Measurements from ENCODE around the gene BOLA3.

BOLA3 gene

DNA sequence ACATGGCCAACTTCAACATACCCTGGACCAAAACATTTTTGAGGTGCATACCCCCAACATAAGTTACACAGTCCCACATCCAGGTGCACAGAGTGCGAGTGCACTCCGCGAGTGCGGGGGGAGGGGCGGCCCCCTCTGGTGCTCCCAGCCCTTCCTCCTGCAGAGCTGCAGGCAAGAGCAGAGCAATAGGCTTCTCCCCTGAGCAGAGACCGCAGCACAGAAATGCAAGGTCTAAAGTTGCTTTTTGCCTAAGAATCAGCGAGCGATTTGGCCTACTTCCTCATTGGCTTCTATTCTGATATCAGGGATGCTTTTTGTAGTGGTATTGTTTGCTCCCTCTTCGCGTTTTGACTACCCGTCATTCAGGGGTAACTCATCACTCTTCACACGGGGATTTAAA is 40.6 kb downstream of the BOLA3 start:
- H3K4me1 ChIP-seq (ENCODE audit: control insufficient read depth in 5 of 5, insufficient read depth in 5 of 5, low read length in 5 of 5): no peaks in the 10 kb centered on the region
- H3K36me3 ChIP-seq (ENCODE audit: control insufficient read depth in 5 of 5, insufficient read depth in 5 of 5, low read length in 5 of 5): peaks cover 0 to 14% (median under 1%) of the 10 kb centered on the region in 5 donors
- no peak overlapping the region for H3K27ac ChIP-seq (ENCODE audit: low read depth, low read length)
- H3K27me3 ChIP-seq (ENCODE audit: control insufficient read depth in 5 of 5, insufficient read depth in 4 of 5, low read length in 5 of 5): peaks cover 0 to 6% (median 0%) of the 10 kb centered on the region in 5 donors
- no peak overlapping the region for H3K4me3 ChIP-seq (ENCODE audit: low read depth in 1 of 5, low read length in 5 of 5)
- no peaks in the 10 kb centered on the region for H3K9me3 ChIP-seq (ENCODE audit: control insufficient read depth in 5 of 5, low read length in 5 of 5)
- H3K9ac ChIP-seq (ENCODE audit: low read length in 5 of 5): no peak overlapping the region

DNA sequence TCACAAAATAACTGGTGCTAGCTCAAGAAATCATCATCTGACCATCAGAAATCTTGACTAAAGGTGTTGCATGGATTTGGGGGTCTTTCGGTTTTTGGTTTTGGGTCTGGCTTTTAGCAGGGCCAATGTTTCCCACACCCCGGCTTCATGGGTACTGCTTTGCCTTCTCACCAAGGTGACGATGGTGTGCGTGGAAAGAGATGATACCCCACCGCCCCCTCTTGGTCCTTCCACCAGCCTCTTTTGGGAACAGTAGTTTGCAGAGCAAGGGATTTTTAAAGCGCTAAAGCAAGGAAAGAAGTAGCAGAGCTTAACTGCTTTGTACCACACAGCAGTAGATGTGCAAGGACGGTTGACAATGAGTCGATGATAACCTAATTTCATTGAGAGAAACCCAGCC is 42.3 kb downstream of the BOLA3 start:
- peaks cover 0 to 31% (median 16%) of the 10 kb centered on the region in 5 donors for H3K36me3 ChIP-seq (ENCODE audit: control insufficient read depth in 5 of 5, insufficient read depth in 5 of 5, low read length in 5 of 5)
- no peaks in the 10 kb centered on the region for H3K9me3 ChIP-seq (ENCODE audit: control insufficient read depth in 5 of 5, low read length in 5 of 5)
- H3K4me1 ChIP-seq (ENCODE audit: control insufficient read depth in 5 of 5, insufficient read depth in 5 of 5, low read length in 5 of 5): no peaks in the 10 kb centered on the region
- no peak overlapping the region for H3K9ac ChIP-seq (ENCODE audit: low read length in 5 of 5)
- H3K27me3 ChIP-seq (ENCODE audit: control insufficient read depth in 5 of 5, insufficient read depth in 4 of 5, low read length in 5 of 5): peaks cover 0 to 3% (median 0%) of the 10 kb centered on the region in 5 donors
- no peak overlapping the region for H3K4me3 ChIP-seq (ENCODE audit: low read depth in 1 of 5, low read length in 5 of 5)
- H3K27ac ChIP-seq (ENCODE audit: low read depth, low read length): no peak overlapping the region

DNA sequence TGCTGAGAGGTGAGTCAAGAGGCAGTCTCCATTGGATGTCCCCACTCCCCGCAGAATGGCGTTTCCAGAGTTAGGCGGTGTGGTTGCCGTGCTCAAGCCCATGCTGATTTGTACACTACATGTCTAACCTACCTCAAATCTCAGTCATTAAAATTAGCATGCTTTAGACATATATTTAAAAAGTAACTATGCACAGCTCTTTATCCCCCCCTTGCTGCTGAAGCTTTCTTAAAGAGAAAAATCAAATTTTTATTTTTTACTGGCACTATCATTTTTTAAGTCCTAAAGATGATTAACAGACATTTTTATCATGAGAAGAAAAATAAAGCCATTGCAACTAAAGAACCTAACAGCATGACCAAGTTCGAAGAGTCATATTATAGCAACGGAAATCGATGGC is 42.9 kb downstream of the BOLA3 start:
- H3K9ac ChIP-seq (ENCODE audit: low read length in 5 of 5): no peak overlapping the region
- peaks cover 0 to 37% (median 21%) of the 10 kb centered on the region in 5 donors for H3K36me3 ChIP-seq (ENCODE audit: control insufficient read depth in 5 of 5, insufficient read depth in 5 of 5, low read length in 5 of 5)
- H3K4me3 ChIP-seq (ENCODE audit: low read depth in 1 of 5, low read length in 5 of 5): no peak overlapping the region
- no peak overlapping the region for H3K27ac ChIP-seq (ENCODE audit: low read depth, low read length)
- H3K9me3 ChIP-seq (ENCODE audit: control insufficient read depth in 5 of 5, low read length in 5 of 5): no peaks in the 10 kb centered on the region
- H3K27me3 ChIP-seq (ENCODE audit: control insufficient read depth in 5 of 5, insufficient read depth in 4 of 5, low read length in 5 of 5): peaks cover 0 to 3% (median 0%) of the 10 kb centered on the region in 5 donors
- H3K4me1 ChIP-seq (ENCODE audit: control insufficient read depth in 5 of 5, insufficient read depth in 5 of 5, low read length in 5 of 5): no peaks in the 10 kb centered on the region

DNA sequence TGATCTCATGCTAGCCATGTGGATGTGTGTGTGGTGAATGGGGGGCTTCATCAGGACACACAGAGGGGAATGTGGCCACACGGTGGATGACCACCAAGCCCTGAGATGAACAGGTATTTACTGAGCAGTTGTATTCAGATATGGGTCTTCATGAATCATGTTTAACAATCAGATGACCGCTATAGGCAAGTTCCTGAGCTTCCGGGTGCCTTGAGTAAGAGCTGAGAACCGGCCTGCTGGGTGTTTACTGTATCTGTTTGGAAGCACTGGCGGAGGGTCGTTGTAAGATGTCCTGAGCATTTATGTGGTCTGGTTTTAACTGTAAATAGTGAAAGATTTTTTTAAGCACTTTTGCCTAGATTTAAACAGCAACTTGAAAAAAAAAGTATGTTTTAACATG is 43.9 kb downstream of the BOLA3 start:
- H3K9me3 ChIP-seq (ENCODE audit: control insufficient read depth in 5 of 5, low read length in 5 of 5): no peaks in the 10 kb centered on the region
- peaks cover 0 to 3% (median 0%) of the 10 kb centered on the region in 5 donors for H3K27me3 ChIP-seq (ENCODE audit: control insufficient read depth in 5 of 5, insufficient read depth in 4 of 5, low read length in 5 of 5)
- no peak overlapping the region for H3K4me3 ChIP-seq (ENCODE audit: low read depth in 1 of 5, low read length in 5 of 5)
- no peaks in the 10 kb centered on the region for H3K4me1 ChIP-seq (ENCODE audit: control insufficient read depth in 5 of 5, insufficient read depth in 5 of 5, low read length in 5 of 5)
- no peak overlapping the region for H3K9ac ChIP-seq (ENCODE audit: low read length in 5 of 5)
- H3K27ac ChIP-seq (ENCODE audit: low read depth, low read length): no peak overlapping the region
- H3K36me3 ChIP-seq (ENCODE audit: control insufficient read depth in 5 of 5, insufficient read depth in 5 of 5, low read length in 5 of 5): peaks cover 0 to 47% (median 32%) of the 10 kb centered on the region in 5 donors

DNA sequence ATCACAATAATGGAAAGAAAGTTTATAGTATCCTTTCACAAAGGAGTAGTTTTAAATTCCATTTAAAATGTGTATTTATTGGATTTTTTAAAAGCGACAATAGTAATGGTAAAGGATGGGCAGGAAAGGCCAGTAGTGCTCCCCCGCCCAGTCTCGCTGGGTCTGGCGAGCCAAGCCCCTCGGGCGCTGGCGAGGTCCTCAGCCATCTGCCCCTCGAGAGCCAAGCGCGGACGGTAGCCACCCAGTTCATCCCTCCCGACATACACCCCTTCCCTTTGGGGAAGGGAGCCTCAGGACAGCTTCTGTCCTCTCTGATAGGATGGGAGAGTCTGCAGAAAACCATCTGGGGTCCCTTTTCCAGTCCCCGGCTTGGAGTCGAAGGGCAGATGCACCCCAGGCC is 45.2 kb downstream of the BOLA3 start:
- H3K9ac ChIP-seq (ENCODE audit: low read length in 5 of 5): no peak overlapping the region
- peaks cover 0 to 3% (median 0%) of the 10 kb centered on the region in 5 donors for H3K27me3 ChIP-seq (ENCODE audit: control insufficient read depth in 5 of 5, insufficient read depth in 4 of 5, low read length in 5 of 5)
- no peak overlapping the region for H3K4me3 ChIP-seq (ENCODE audit: low read depth in 1 of 5, low read length in 5 of 5)
- H3K27ac ChIP-seq (ENCODE audit: low read depth, low read length): no peak overlapping the region
- peaks cover 0 to 49% (median 33%) of the 10 kb centered on the region in 5 donors for H3K36me3 ChIP-seq (ENCODE audit: control insufficient read depth in 5 of 5, insufficient read depth in 5 of 5, low read length in 5 of 5)
- H3K9me3 ChIP-seq (ENCODE audit: control insufficient read depth in 5 of 5, low read length in 5 of 5): no peaks in the 10 kb centered on the region
- H3K4me1 ChIP-seq (ENCODE audit: control insufficient read depth in 5 of 5, insufficient read depth in 5 of 5, low read length in 5 of 5): no peaks in the 10 kb centered on the region

DNA sequence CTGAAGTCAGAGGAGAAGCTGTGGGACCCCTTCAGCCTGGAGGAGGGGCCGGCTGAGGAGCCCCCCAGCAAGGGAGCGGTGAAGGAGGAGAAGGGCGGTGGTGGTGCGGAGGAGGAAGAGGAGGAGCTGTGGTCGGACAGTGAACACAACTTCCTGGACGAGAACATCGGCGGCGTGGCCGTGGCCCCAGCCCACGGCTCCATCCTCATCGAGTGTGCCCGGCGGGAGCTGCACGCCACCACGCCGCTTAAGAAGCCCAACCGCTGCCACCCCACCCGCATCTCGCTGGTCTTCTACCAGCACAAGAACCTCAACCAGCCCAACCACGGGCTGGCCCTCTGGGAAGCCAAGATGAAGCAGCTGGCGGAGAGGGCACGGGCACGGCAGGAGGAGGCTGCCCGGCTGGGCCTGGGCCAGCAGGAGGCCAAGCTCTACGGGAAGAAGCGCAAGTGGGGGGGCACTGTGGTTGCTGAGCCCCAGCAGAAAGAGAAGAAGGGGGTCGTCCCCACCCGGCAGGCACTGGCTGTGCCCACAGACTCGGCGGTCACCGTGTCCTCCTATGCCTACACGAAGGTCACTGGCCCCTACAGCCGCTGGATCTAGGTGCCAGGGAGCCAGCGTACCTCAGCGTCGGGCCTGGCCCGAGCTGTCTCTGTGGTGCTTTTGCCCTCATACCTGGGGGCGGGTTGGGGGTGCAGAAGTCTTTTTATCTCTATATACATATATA is 46.0 kb downstream of the BOLA3 start:
- no peaks in the 10 kb centered on the region for H3K27me3 ChIP-seq (ENCODE audit: control insufficient read depth in 5 of 5, insufficient read depth in 4 of 5, low read length in 5 of 5)
- no peak overlapping the region for H3K4me3 ChIP-seq (ENCODE audit: low read depth in 1 of 5, low read length in 5 of 5)
- H3K9ac ChIP-seq (ENCODE audit: low read length in 5 of 5): no peak overlapping the region
- no peak overlapping the region for H3K27ac ChIP-seq (ENCODE audit: low read depth, low read length)
- no peaks in the 10 kb centered on the region for H3K9me3 ChIP-seq (ENCODE audit: control insufficient read depth in 5 of 5, low read length in 5 of 5)
- H3K4me1 ChIP-seq (ENCODE audit: control insufficient read depth in 5 of 5, insufficient read depth in 5 of 5, low read length in 5 of 5): no peaks in the 10 kb centered on the region
- peaks cover 0 to 49% (median 33%) of the 10 kb centered on the region in 5 donors for H3K36me3 ChIP-seq (ENCODE audit: control insufficient read depth in 5 of 5, insufficient read depth in 5 of 5, low read length in 5 of 5)

DNA sequence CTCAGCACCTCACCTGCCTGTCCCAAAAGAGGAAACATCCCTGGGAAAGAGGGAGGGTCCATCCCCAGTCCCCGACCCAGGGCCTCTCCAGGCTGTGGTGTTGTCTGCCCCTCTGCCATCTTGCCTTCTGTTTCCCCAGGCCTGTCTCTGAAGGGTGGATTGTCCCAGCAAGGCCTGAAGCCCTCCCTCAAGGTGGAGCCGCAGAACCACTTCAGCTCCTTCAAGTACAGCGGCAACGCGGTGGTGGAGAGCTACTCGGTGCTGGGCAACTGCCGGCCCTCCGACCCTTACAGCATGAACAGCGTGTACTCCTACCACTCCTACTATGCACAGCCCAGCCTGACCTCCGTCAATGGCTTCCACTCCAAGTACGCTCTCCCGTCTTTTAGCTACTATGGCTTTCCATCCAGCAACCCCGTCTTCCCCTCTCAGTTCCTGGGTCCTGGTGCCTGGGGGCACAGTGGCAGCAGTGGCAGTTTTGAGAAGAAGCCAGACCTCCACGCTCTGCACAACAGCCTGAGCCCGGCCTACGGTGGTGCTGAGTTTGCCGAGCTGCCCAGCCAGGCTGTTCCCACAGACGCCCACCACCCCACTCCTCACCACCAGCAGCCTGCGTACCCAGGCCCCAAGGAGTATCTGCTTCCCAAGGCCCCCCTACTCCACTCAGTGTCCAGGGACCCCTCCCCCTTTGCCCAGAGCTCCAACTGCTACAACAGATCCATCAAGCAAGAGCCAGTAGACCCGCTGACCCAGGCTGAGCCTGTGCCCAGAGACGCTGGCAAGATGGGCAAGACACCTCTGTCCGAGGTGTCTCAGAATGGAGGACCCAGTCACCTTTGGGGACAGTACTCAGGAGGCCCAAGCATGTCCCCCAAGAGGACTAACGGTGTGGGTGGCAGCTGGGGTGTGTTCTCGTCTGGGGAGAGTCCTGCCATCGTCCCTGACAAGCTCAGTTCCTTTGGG is 47.2 kb downstream of the BOLA3 start:
- H3K27me3 ChIP-seq (ENCODE audit: control insufficient read depth in 5 of 5, insufficient read depth in 4 of 5, low read length in 5 of 5): no peaks in the 10 kb centered on the region
- no peak overlapping the region for H3K27ac ChIP-seq (ENCODE audit: low read depth, low read length)
- H3K4me1 ChIP-seq (ENCODE audit: control insufficient read depth in 5 of 5, insufficient read depth in 5 of 5, low read length in 5 of 5): no peaks in the 10 kb centered on the region
- H3K9ac ChIP-seq (ENCODE audit: low read length in 5 of 5): no peak overlapping the region
- H3K36me3 ChIP-seq (ENCODE audit: control insufficient read depth in 5 of 5, insufficient read depth in 5 of 5, low read length in 5 of 5): peaks cover 2 to 56% (median 36%) of the 10 kb centered on the region in 5 donors
- no peaks in the 10 kb centered on the region for H3K9me3 ChIP-seq (ENCODE audit: control insufficient read depth in 5 of 5, low read length in 5 of 5)
- H3K4me3 ChIP-seq (ENCODE audit: low read depth in 1 of 5, low read length in 5 of 5): no peak overlapping the region

DNA sequence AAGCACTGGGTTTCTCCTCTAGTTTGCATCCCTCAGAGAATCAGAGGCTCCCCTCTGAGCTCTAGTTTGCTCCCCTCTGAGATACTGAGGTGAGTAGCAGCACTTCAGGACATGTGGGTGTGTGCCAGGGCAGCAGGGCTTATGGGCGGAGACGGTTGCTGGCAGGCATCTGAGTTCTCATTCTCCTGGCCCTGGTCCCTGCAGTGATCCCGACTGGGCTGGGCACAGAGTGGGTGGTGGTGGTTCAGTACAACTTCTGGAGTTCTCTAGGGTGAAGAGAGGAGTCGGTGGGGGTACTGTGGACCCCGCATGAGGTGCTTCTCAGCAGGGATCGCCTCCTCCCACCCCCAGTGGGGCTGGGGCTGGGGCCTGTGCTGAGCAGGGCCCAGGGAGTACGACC is 47.9 kb downstream of the BOLA3 start:
- Histone ChIP-seq H3K4me3 (ENCODE audit: low read depth in 1 of 5, low read length in 5 of 5) (no peak overlapping the region), H3K27me3 (ENCODE audit: control insufficient read depth in 5 of 5, insufficient read depth in 4 of 5, low read length in 5 of 5) (no peaks in the 10 kb centered on the region), H3K9me3 (ENCODE audit: control insufficient read depth in 5 of 5, low read length in 5 of 5) (no peaks in the 10 kb centered on the region), H3K4me1 (ENCODE audit: control insufficient read depth in 5 of 5, insufficient read depth in 5 of 5, low read length in 5 of 5) (no peaks in the 10 kb centered on the region), H3K36me3 (ENCODE audit: control insufficient read depth in 5 of 5, insufficient read depth in 5 of 5, low read length in 5 of 5) (peaks cover 4 to 62% (median 40%) of the 10 kb centered on the region in 5 donors), H3K9ac (ENCODE audit: low read length in 5 of 5) (no peak overlapping the region), H3K27ac (ENCODE audit: low read depth, low read length) (no peak overlapping the region)

DNA sequence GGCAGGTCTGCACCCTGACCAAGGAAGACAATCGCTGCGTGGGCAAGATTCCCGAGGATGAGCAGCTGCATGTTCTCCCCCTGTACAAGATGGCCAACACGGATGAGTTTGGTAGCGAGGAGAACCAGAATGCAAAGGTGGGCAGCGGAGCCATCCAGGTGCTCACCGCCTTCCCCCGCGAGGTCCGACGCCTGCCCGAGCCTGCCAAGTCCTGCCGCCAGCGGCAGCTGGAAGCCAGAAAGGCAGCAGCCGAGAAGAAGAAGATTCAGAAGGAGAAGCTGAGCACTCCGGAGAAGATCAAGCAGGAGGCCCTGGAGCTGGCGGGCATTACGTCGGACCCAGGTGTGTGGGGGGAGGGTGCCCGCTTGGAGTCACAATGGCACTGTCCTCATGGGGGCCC is 48.4 kb downstream of the BOLA3 start:
- H3K27ac ChIP-seq (ENCODE audit: low read depth, low read length): no peak overlapping the region

DNA sequence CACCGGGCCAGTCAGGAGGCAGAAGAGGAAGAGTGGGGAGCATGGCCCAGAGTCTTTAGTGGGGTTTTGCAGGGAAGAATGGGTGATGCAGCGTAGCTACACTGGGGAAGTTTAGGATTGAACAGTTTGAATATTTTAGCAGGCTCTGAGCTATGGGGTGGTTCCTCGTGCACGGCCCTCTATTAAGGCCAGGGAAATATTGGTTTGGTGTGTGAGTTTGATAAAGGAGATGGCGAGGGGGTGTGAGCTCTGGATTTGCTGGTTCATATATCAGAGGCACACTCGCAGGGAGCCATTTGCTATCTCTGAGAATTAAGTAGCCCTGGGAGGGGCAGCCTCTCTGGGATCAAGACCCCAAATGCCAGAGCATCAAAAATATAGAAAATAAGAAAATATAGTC is 50.1 kb downstream of the BOLA3 start:
- H3K4me3 ChIP-seq (ENCODE audit: low read depth in 1 of 5, low read length in 5 of 5): no peak overlapping the region
- no peaks in the 10 kb centered on the region for H3K27me3 ChIP-seq (ENCODE audit: control insufficient read depth in 5 of 5, insufficient read depth in 4 of 5, low read length in 5 of 5)
- H3K4me1 ChIP-seq (ENCODE audit: control insufficient read depth in 5 of 5, insufficient read depth in 5 of 5, low read length in 5 of 5): no peaks in the 10 kb centered on the region
- no peak overlapping the region for H3K27ac ChIP-seq (ENCODE audit: low read depth, low read length)
- no peaks in the 10 kb centered on the region for H3K9me3 ChIP-seq (ENCODE audit: control insufficient read depth in 5 of 5, low read length in 5 of 5)
- H3K36me3 ChIP-seq (ENCODE audit: control insufficient read depth in 5 of 5, insufficient read depth in 5 of 5, low read length in 5 of 5): peaks cover 4 to 70% (median 60%) of the 10 kb centered on the region in 5 donors
- no peak overlapping the region for H3K9ac ChIP-seq (ENCODE audit: low read length in 5 of 5)

More for the DNA sequence above, 48.4 kb downstream of the BOLA3 start:
- Histone ChIP-seq H3K9me3 (ENCODE audit: control insufficient read depth in 5 of 5, low read length in 5 of 5) (no peaks in the 10 kb centered on the region), H3K27me3 (ENCODE audit: control insufficient read depth in 5 of 5, insufficient read depth in 4 of 5, low read length in 5 of 5) (no peaks in the 10 kb centered on the region), H3K9ac (ENCODE audit: low read length in 5 of 5) (no peak overlapping the region), H3K36me3 (ENCODE audit: control insufficient read depth in 5 of 5, insufficient read depth in 5 of 5, low read length in 5 of 5) (peaks cover 4 to 64% (median 45%) of the 10 kb centered on the region in 5 donors), H3K4me3 (ENCODE audit: low read depth in 1 of 5, low read length in 5 of 5) (no peak overlapping the region), H3K4me1 (ENCODE audit: control insufficient read depth in 5 of 5, insufficient read depth in 5 of 5, low read length in 5 of 5) (no peaks in the 10 kb centered on the region)
